Fibroblast of the aortic adventitia (primary cell): ENCODE results near the gene DYNC1I1. TPM values are rescaled to one million over a fixed set of nuclear protein-coding genes. Genes with fewer than 3 reads are reported as not detected.

Experiments
- DNase-seq: peaks from one replicate; pipeline ENCODE4 v3.0.0-alpha.2; 2010; ENCODE audit warnings: low read depth
- H3K4me3 ChIP-seq: 2 replicates; pipeline ENCODE4 v1.5.1; 2011; ENCODE audit warnings: low read depth, mild to moderate bottlenecking, control low read depth, low read length, moderate library complexity
- CTCF ChIP-seq: IDR thresholded peaks from 2 replicates; pipeline ENCODE4 v1.5.1; 2011; ENCODE audit warnings: mild to moderate bottlenecking, low read length, control low read depth, inconsistent platforms; ENCODE audit not compliant: insufficient read depth
- total RNA-seq: library from RNA; depleted of rRNA; stranded (reverse); fragments of >200 nt; gene quantifications from 2 replicates; pipeline ENCODE4 v1.2.3, GENCODE V29; 2012; ENCODE audit warnings: low replicate concordance

The DYNC1I1 gene
- total RNA-seq, 1 donor, result 0.54 TPM

- H3K4me3 ChIP-seq, result no peak overlapping the region
- DNase-seq, result no peak
- TF ChIP-seq CTCF, result no peak
These were observed 204.2 kb downstream of the DYNC1I1 start for GRCh38 chr7:95976369-95977060.

- DNase-seq, result no peak
- no peak overlapping the region for H3K4me3 ChIP-seq
- TF ChIP-seq CTCF, result no peak
These were observed 205.6 kb downstream of the DYNC1I1 start for GRCh38 chr7:95977994-95978393.

GRCh38 chr7:95980167-95980566, 207.8 kb downstream of the DYNC1I1 start:
- no peak overlapping the region for H3K4me3 ChIP-seq
- no peak for DNase-seq
- TF ChIP-seq CTCF, result no peak

- no peak overlapping the region for H3K4me3 ChIP-seq
- no peak for DNase-seq
- no peak for TF ChIP-seq CTCF
These were observed 208.4 kb downstream of the DYNC1I1 start for GRCh38 chr7:95980706-95981105.

GRCh38 chr7:95986178-95986764, 213.9 kb downstream of the DYNC1I1 start:
- H3K4me3 ChIP-seq, result no peak overlapping the region
- DNase-seq, result no peak
- TF ChIP-seq CTCF, result no peak

- no peak overlapping the region for H3K4me3 ChIP-seq
- TF ChIP-seq CTCF, result no peak
- no peak for DNase-seq
These were observed 216.9 kb downstream of the DYNC1I1 start for GRCh38 chr7:95989301-95989700.
